ENCODE results near the gene ARFRP1. TPM values are rescaled to one million over a fixed set of nuclear protein-coding genes. Genes with fewer than 3 reads are reported as not detected.

Gene ARFRP1
- total and polyA plus RNA-seq, 2 of the 13 experiments (the other 11 are each of a cell fraction or from before 2014, with no cell fraction given): 32.0 to 51.1 TPM

DNA sequence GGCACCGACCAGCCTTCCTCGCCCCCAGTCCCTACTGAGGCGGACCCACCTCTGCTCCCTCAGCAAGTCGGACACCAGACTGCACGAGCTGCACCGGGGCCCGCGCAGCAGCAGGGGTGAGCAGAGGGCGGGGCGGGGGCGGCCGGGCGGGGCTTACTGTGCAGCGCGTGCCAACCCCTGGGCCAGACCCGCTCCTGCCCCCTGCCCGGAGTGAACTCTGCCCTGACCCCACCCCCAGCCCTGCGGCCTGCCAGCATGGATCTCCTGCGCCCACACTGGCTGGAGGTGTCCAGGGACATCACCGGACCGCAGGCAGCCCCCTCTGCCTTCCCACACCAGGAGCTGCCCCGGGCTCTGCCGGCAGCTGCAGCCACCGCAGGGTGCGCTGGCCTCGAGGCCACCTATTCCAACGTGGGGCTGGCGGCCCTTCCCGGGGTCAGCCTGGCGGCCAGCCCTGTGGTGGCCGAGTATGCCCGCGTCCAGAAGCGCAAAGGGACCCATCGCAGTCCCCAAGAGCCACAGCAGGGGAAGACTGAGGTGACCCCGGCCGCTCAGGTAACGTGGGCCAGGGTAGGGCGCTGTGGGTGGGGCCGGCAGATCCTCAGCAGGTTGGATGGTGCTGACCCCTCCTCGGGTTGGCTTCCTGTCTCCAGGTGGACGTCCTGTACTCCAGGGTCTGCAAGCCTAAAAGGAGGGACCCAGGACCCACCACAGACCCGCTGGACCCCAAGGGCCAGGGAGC, 30.3 kb upstream of the ARFRP1 start (continued):
- TF ChIP-seq, protein P1, sequence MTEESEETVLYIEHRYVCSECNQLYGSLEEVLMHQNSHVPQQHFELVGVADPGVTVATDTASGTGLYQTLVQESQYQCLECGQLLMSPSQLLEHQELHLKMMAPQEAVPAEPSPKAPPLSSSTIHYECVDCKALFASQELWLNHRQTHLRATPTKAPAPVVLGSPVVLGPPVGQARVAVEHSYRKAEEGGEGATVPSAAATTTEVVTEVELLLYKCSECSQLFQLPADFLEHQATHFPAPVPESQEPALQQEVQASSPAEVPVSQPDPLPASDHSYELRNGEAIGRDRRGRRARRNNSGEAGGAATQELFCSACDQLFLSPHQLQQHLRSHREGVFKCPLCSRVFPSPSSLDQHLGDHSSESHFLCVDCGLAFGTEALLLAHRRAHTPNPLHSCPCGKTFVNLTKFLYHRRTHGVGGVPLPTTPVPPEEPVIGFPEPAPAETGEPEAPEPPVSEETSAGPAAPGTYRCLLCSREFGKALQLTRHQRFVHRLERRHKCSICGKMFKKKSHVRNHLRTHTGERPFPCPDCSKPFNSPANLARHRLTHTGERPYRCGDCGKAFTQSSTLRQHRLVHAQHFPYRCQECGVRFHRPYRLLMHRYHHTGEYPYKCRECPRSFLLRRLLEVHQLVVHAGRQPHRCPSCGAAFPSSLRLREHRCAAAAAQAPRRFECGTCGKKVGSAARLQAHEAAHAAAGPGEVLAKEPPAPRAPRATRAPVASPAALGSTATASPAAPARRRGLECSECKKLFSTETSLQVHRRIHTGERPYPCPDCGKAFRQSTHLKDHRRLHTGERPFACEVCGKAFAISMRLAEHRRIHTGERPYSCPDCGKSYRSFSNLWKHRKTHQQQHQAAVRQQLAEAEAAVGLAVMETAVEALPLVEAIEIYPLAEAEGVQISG (CRISPR knock-in tag; IDR thresholded peaks at IDR 0.05): peak; percentile 90
- peak; percentile 57; the same call in 1 of the 2 replicates for TF ChIP-seq ZNF709 (CRISPR knock-in tag; IDR thresholded peaks at IDR 0.05)
- peak; percentile 81 for TF ChIP-seq ESRRA (CRISPR knock-in tag; IDR thresholded peaks at IDR 0.05; ENCODE audit: low read depth)
- TF ChIP-seq HIVEP1 (CRISPR knock-in tag; IDR thresholded peaks at IDR 0.05): peak; percentile 88
- no peak; the same call in 1 of the 2 replicates for TF ChIP-seq STAT5B (CRISPR knock-in tag; IDR thresholded peaks at IDR 0.05)
- peak; percentile 29; the same call in 1 of the 2 replicates for TF ChIP-seq WIZ (CRISPR knock-in tag; IDR thresholded peaks at IDR 0.05)
- peak; percentile 73; the same call in 1 of the 2 replicates for TF ChIP-seq MTF1 (CRISPR knock-in tag; IDR thresholded peaks at IDR 0.05)
- no peak; the same call in 1 of the 2 replicates for TF ChIP-seq ZFP36L2 (CRISPR knock-in tag; IDR thresholded peaks at IDR 0.05)
- peak; percentile 81; the same call in 1 of the 2 replicates for TF ChIP-seq ZC3H4 (CRISPR knock-in tag; IDR thresholded peaks at IDR 0.05; ENCODE audit: borderline replicate concordance)
- TF ChIP-seq, protein P2, sequence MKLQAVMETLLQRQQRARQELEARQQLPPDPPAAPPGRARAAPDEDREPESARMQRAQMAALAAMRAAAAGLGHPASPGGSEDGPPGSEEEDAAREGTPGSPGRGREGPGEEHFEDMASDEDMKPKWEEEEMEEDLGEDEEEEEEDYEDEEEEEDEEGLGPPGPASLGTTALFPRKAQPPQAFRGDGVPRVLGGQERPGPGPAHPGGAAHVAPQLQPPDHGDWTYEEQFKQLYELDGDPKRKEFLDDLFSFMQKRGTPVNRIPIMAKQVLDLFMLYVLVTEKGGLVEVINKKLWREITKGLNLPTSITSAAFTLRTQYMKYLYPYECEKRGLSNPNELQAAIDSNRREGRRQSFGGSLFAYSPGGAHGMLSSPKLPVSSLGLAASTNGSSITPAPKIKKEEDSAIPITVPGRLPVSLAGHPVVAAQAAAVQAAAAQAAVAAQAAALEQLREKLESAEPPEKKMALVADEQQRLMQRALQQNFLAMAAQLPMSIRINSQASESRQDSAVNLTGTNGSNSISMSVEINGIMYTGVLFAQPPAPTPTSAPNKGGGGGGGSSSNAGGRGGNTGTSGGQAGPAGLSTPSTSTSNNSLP (IDR thresholded peaks at IDR 0.05; ENCODE audit: low read depth, low read length): no peak
- TF ChIP-seq MAZ (IDR thresholded peaks at IDR 0.05; ENCODE audit: borderline replicate concordance, low read depth, low read length): peak; percentile 97
- TF ChIP-seq MAZ (CRISPR knock-in tag; IDR thresholded peaks at IDR 0.05; ENCODE audit: low read depth): peak; percentile 97
- no peak for TF ChIP-seq TRIM24 (CRISPR knock-in tag; IDR thresholded peaks at IDR 0.05)
- TF ChIP-seq ZNF558 (CRISPR knock-in tag; IDR thresholded peaks at IDR 0.05; ENCODE audit: borderline replicate concordance): peak; percentile 88
- TF ChIP-seq, protein P3, sequence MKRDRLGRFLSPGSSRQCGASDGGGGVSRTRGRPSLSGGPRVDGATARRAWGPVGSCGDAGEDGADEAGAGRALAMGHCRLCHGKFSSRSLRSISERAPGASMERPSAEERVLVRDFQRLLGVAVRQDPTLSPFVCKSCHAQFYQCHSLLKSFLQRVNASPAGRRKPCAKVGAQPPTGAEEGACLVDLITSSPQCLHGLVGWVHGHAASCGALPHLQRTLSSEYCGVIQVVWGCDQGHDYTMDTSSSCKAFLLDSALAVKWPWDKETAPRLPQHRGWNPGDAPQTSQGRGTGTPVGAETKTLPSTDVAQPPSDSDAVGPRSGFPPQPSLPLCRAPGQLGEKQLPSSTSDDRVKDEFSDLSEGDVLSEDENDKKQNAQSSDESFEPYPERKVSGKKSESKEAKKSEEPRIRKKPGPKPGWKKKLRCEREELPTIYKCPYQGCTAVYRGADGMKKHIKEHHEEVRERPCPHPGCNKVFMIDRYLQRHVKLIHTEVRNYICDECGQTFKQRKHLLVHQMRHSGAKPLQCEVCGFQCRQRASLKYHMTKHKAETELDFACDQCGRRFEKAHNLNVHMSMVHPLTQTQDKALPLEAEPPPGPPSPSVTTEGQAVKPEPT (CRISPR knock-in tag; IDR thresholded peaks at IDR 0.05; ENCODE audit: low read depth): peak; percentile 12
- TF ChIP-seq ZEB1 (IDR thresholded peaks at IDR 0.05; ENCODE audit: insufficient replicate concordance, low read depth): peak; percentile 13
- TF ChIP-seq NCOA2 (CRISPR knock-in tag; IDR thresholded peaks at IDR 0.05): no peak; the same call in 1 of the 2 replicates
- TF ChIP-seq, protein P4, sequence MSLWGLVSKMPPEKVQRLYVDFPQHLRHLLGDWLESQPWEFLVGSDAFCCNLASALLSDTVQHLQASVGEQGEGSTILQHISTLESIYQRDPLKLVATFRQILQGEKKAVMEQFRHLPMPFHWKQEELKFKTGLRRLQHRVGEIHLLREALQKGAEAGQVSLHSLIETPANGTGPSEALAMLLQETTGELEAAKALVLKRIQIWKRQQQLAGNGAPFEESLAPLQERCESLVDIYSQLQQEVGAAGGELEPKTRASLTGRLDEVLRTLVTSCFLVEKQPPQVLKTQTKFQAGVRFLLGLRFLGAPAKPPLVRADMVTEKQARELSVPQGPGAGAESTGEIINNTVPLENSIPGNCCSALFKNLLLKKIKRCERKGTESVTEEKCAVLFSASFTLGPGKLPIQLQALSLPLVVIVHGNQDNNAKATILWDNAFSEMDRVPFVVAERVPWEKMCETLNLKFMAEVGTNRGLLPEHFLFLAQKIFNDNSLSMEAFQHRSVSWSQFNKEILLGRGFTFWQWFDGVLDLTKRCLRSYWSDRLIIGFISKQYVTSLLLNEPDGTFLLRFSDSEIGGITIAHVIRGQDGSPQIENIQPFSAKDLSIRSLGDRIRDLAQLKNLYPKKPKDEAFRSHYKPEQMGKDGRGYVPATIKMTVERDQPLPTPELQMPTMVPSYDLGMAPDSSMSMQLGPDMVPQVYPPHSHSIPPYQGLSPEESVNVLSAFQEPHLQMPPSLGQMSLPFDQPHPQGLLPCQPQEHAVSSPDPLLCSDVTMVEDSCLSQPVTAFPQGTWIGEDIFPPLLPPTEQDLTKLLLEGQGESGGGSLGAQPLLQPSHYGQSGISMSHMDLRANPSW (CRISPR knock-in tag; IDR thresholded peaks at IDR 0.05; ENCODE audit: borderline replicate concordance): no peak
- TF ChIP-seq ZNF232 (CRISPR knock-in tag; IDR thresholded peaks at IDR 0.05; ENCODE audit: borderline replicate concordance): peak; percentile 95; the same call in 1 of the 2 replicates
- no peak for TF ChIP-seq HDAC6 (IDR thresholded peaks at IDR 0.05; ENCODE audit: low read depth, low read length)
